H1 (cell line): ENCODE measurements around the gene LLGL1. TPM values are rescaled to one million over a fixed set of nuclear protein-coding genes. Genes with fewer than 3 reads are reported as not detected.

Experiments used
- CTCF ChIA-PET: fragments of 300-600 bp; sonication (Branson Sonifier 250); formaldehyde crosslinking; loops from one replicate; lab custom pipeline; 2021; ENCODE audit not compliant: partially characterized antibody; lab: Charles Lee
- POLR2A ChIA-PET: fragments of 300-600 bp; sonication (Branson Sonifier 250); formaldehyde crosslinking; loops from one replicate; lab custom pipeline; 2021; ENCODE audit warnings: inconsistent platforms; ENCODE audit not compliant: partially characterized antibody; lab: Charles Lee
- DNase-seq, 2 experiments: peaks; one replicate each; pipeline versions ENCODE4 v3.0.0 to v3.0.0-alpha.2; 2010 to 2022; ENCODE audit warnings: low spot score in 2 of 2, low read depth in 1 of 2, mixed read lengths in 1 of 2
- FAIRE-seq: peaks from 2 replicates; lab custom pipeline; 2011; peaks lifted over from hg19 to GRCh38; lab: Jason Lieb, UNC
- H2AFZ ChIP-seq: 2 replicates; pipeline ENCODE4 v1.8.1; 2012; ENCODE audit warnings: low read length, inconsistent platforms
- H2AK5ac ChIP-seq: 2 replicates; pipeline ENCODE4 v1.6.1; 2013; ENCODE audit warnings: low read depth, low read length
- H2BK120ac ChIP-seq: replicated peaks from 2 replicates; pipeline ENCODE3; 2013; ENCODE audit warnings: low read depth, low read length, inconsistent platforms
- H2BK12ac ChIP-seq: 2 replicates; pipeline ENCODE4 v1.6.1; 2013; ENCODE audit warnings: low read depth, low read length
- H2BK15ac ChIP-seq: 2 replicates; pipeline ENCODE4 v1.6.1; 2013; ENCODE audit warnings: low read length
- H2BK20ac ChIP-seq: 2 replicates; pipeline ENCODE4 v1.6.1; 2013; ENCODE audit warnings: low read length
- H2BK5ac ChIP-seq: 2 replicates; pipeline ENCODE4 v1.6.1; 2013; ENCODE audit warnings: low read depth, low read length
- H3K14ac ChIP-seq: 2 replicates; pipeline ENCODE4 v1.6.1; 2013; ENCODE audit warnings: inconsistent platforms; ENCODE audit not compliant: insufficient read length
- H3K18ac ChIP-seq: 2 replicates; pipeline ENCODE4 v1.6.1; 2013; ENCODE audit warnings: low read length; ENCODE audit errors: extremely low read depth
- H3K23ac ChIP-seq: 2 replicates; pipeline ENCODE4 v1.6.1; 2013; ENCODE audit warnings: inconsistent platforms; ENCODE audit not compliant: insufficient read length
- H3K23me2 ChIP-seq: 2 replicates; pipeline ENCODE4 v1.6.1; 2013; ENCODE audit warnings: low read depth, low read length
- H3K27ac ChIP-seq: 2 replicates; pipeline ENCODE4 v1.6.1; 2011; ENCODE audit warnings: low read depth, low read length, inconsistent platforms
- H3K27me3 ChIP-seq, 4 experiments: replicated peaks in 1 of 4; 1 replicate in 1 of 4; 2 replicates in 3 of 4; pipeline versions ENCODE4 v1.6.1 to v1.8.1; 2011 to 2013; ENCODE audit warnings: low read length in 3 of 4, mild to moderate bottlenecking in 3 of 4, inconsistent platforms in 2 of 4, mixed read lengths in 2 of 4, moderate library complexity in 1 of 4; ENCODE audit not compliant: control insufficient read depth in 3 of 4, insufficient read depth in 3 of 4; ENCODE audit errors: extremely low read depth in 1 of 4
- H3K36me3 ChIP-seq, 4 experiments: 2 replicates each; pipeline versions ENCODE4 v1.6.1 to v1.8.1; 2011 to 2013; ENCODE audit warnings: mild to moderate bottlenecking in 4 of 4, low read length in 3 of 4, moderate library complexity in 2 of 4, control low read depth in 1 of 4, inconsistent platforms in 1 of 4; ENCODE audit not compliant: insufficient read depth in 4 of 4, control insufficient read depth in 2 of 4
- H3K4ac ChIP-seq: replicated peaks from 2 replicates; pipeline ENCODE3; 2013; ENCODE audit warnings: low read length, low read depth, mixed read lengths, inconsistent platforms; ENCODE audit not compliant: insufficient read length
- H3K4me1 ChIP-seq, 4 experiments: replicated peaks in 1 of 4; 1 replicate in 1 of 4; 2 replicates in 3 of 4; pipeline versions ENCODE4 v1.6.1 to v1.8.1; 2011 to 2013; ENCODE audit warnings: low read length in 3 of 4, inconsistent platforms in 2 of 4, mixed read lengths in 1 of 4; ENCODE audit not compliant: insufficient read depth in 4 of 4, control insufficient read depth in 3 of 4
- H3K4me2 ChIP-seq, 2 experiments: 2 replicates each; pipeline versions ENCODE4 v1.6.1 to v1.8.1; 2011 to 2013; ENCODE audit warnings: low read depth in 2 of 2, low read length in 2 of 2, control low read depth in 1 of 2, inconsistent platforms in 1 of 2, mild to moderate bottlenecking in 1 of 2; ENCODE audit not compliant: insufficient read depth in 1 of 2
- H3K4me3 ChIP-seq, 4 experiments: fragments of 200-600, 300-600 bp in 1 of 4; sonication (generic), shearing (Covaris generic), sonication (Bioruptor Twin) in 1 of 4; 2 replicates each; pipeline versions ENCODE4 v1.5.1 to v1.8.1; 2011 to 2016; ENCODE audit warnings: low read length in 4 of 4, low read depth in 3 of 4, control low read depth in 2 of 4, inconsistent platforms in 2 of 4, mild to moderate bottlenecking in 2 of 4, mixed read lengths in 1 of 4, moderate library complexity in 1 of 4; ENCODE audit not compliant: insufficient read depth in 2 of 4; ENCODE audit errors: extremely low read depth in 1 of 4
- H3K56ac ChIP-seq: replicated peaks from 2 replicates; pipeline ENCODE3; 2013; ENCODE audit warnings: low read depth, mild to moderate bottlenecking, mixed read lengths, low read length, inconsistent platforms; ENCODE audit not compliant: insufficient read length
- H3K79me1 ChIP-seq: 2 replicates; pipeline ENCODE4 v1.6.1; 2013; ENCODE audit warnings: low read depth, low read length, control low read depth
- H3K79me2 ChIP-seq, 2 experiments: 2 replicates each; pipeline versions ENCODE4 v1.6.1 to v1.8.1; 2012 to 2013; ENCODE audit warnings: low read length in 2 of 2, mild to moderate bottlenecking in 2 of 2, inconsistent platforms in 1 of 2; ENCODE audit not compliant: insufficient read depth in 2 of 2, control insufficient read depth in 1 of 2
- H3K9ac ChIP-seq, 4 experiments: replicated peaks in 1 of 4; 1 replicate in 1 of 4; 2 replicates in 3 of 4; pipeline versions ENCODE4 v1.6.1 to v1.8.1; 2011 to 2013; ENCODE audit warnings: low read depth in 3 of 4, low read length in 3 of 4, control low read depth in 2 of 4, mild to moderate bottlenecking in 2 of 4, moderate library complexity in 2 of 4, inconsistent platforms in 1 of 4; ENCODE audit errors: extremely low read depth in 1 of 4
- H3K9me3 ChIP-seq, 2 experiments: 2 replicates each; pipeline versions ENCODE4 v1.6.1 to v1.8.1; 2012 to 2013; ENCODE audit warnings: mild to moderate bottlenecking in 2 of 2, moderate library complexity in 2 of 2, control low read depth in 1 of 2, inconsistent platforms in 1 of 2, low read depth in 1 of 2, low read length in 1 of 2, mixed read lengths in 1 of 2; ENCODE audit not compliant: insufficient read depth in 2 of 2
- H4K20me1 ChIP-seq, 2 experiments: replicated peaks in 1 of 2; 2 replicates each; pipeline versions ENCODE3 to v1.8.1; 2011 to 2013; ENCODE audit warnings: inconsistent platforms in 2 of 2, low read length in 2 of 2, mild to moderate bottlenecking in 1 of 2; ENCODE audit not compliant: insufficient read depth in 2 of 2, control insufficient read depth in 1 of 2
- H4K5ac ChIP-seq: 2 replicates; pipeline ENCODE4 v1.6.1; 2013; ENCODE audit warnings: low read length, low read depth, mixed read lengths, inconsistent platforms; ENCODE audit not compliant: insufficient read length
- H4K8ac ChIP-seq: 2 replicates; pipeline ENCODE4 v1.8.0; 2013; ENCODE audit warnings: mild to moderate bottlenecking, moderate library complexity, low read length, inconsistent platforms; ENCODE audit not compliant: insufficient read depth; ENCODE audit errors: extremely low read depth
- H4K91ac ChIP-seq: replicated peaks from 2 replicates; pipeline ENCODE3; 2013; ENCODE audit warnings: low read length, mixed read lengths, inconsistent platforms; ENCODE audit not compliant: insufficient read length
- RFX5 ChIP-seq: IDR thresholded peaks from 2 replicates; pipeline ENCODE4 v1.6.1; 2011; ENCODE audit warnings: low read depth, low read length, improper control_type of control experiment, borderline replicate concordance
- SIN3A ChIP-seq, 2 experiments: IDR thresholded peaks in 1 of 2; conservative IDR thresholded peaks in 1 of 2; 2 replicates each; pipeline ENCODE4 v1.6.1; 2011 to 2012; ENCODE audit warnings: low read length in 2 of 2, improper control_type of control experiment in 1 of 2, low read depth in 1 of 2, mild to moderate bottlenecking in 1 of 2
- TCF12 ChIP-seq: IDR thresholded peaks from 2 replicates; pipeline ENCODE4 v1.6.1; 2011; ENCODE audit warnings: low read depth, mild to moderate bottlenecking, low read length
- WGBS, 2 experiments: shearing (Covaris generic) in 1 of 2; methylation state at CpG; one replicate each; pipeline versions ENCODE4 v1.1.6 to v1.1.7; 2013 to 2015; ENCODE audit warnings: low lambda C conversion rate in 2 of 2, mixed read lengths in 2 of 2, inconsistent platforms in 1 of 2, low coverage in 1 of 2, missing lambda C conversion rate in 1 of 2; ENCODE audit not compliant: insufficient replicate concordance in 2 of 2, insufficient coverage in 1 of 2, insufficient read length in 1 of 2; ENCODE audit errors: extremely low coverage in 1 of 2, missing lambda C conversion rate in 1 of 2; 5-methylcytosine and 5-hydroxymethylcytosine counted together
- polyA plus RNA-seq, 7 experiments: library from polyadenylated mRNA; depleted of rRNA in 3 of 7; stranded (reverse) in 5 of 7; unstranded in 2 of 7; fragments of >200 nt in 5 of 7; fragments of 200-250 nt in 2 of 7; gene quantifications; 1 replicate in 5 of 7; 2 replicates in 1 of 7; 4 replicates in 1 of 7; pipeline versions ENCODE4 v1.2.1 to v1.2.3, GENCODE V29; 2011 to 2013; ENCODE audit warnings: missing spikeins in 2 of 7, mixed read lengths in 2 of 7
- total RNA-seq: library from RNA; stranded (reverse); fragmentation: NEBNext Ultra II Directional; extraction: Animal tissue kit (Norgen Biotek cat#: 25700); gene quantifications from 2 replicates; pipeline ENCODE4 v1.2.1, GENCODE V29; 2021

The LLGL1 gene
- total and polyA plus RNA-seq, 2 of the 8 experiments (the other 6 are each of a cell fraction or from before 2014, with no cell fraction given) = 71.3 to 107 TPM

GRCh38 chr17:18250708-18251107, 25.3 kb downstream of the LLGL1 start:
- DNase-seq (no peak), FAIRE-seq (no peak)
- Histone ChIP-seq H2AK5ac (no peak overlapping the region), H3K36me3 (peaks cover 40 to 68% (median 60%) of the 10 kb centered on the region in 4 experiments), H3K27me3 (no peaks in the 10 kb centered on the region), H4K8ac (no peak overlapping the region; the same call in 1 of the 2 replicates), H3K18ac (no peak overlapping the region), H2BK120ac (no peak overlapping the region), H3K27ac (no peak overlapping the region), H2BK5ac (no peak overlapping the region), H3K56ac (no peak overlapping the region), H3K79me1 (peaks cover 3% of the 10 kb centered on the region; the same call in 1 of the 2 replicates), H3K23me2 (peaks cover 5% of the 10 kb centered on the region), H4K91ac (no peak overlapping the region), H3K14ac (no peak overlapping the region), H2AFZ (no peak overlapping the region), H3K4ac (no peak overlapping the region), H3K4me1 (peaks cover 0 to 17% (median 9%) of the 10 kb centered on the region in 4 experiments; a peak in 6 of 7 replicates), H3K4me3 (no peak overlapping the region), H3K9ac (no peak overlapping the region), H3K23ac (no peak overlapping the region), H4K5ac (no peak overlapping the region), H3K9me3 (no peaks in the 10 kb centered on the region), H3K79me2 (peaks cover 0 to 4% of the 10 kb centered on the region in 2 experiments; a peak in 1 of 4 replicates), H4K20me1 (peaks cover 9 to 14% of the 10 kb centered on the region in 2 experiments), H2BK20ac (no peak overlapping the region), H2BK15ac (no peak overlapping the region), H2BK12ac (no peak overlapping the region), H3K4me2 (no peak overlapping the region)
- CTCF ChIA-PET = interaction anchor here (1.0 to 1.5 kb wide), 4 partner anchors 9 to 34 kb away, joined by 3 to 5 read pairs (median 4); no protein-coding TSS in a partner anchor
- WGBS, 2 experiments = 90% methylated on average over 13 of the region's 14 CpGs; no CpG with 5 or more reads in 1 of the 2 experiments
- POLR2A ChIA-PET = interaction anchor here (0.6 to 13.9 kb wide), 11 partner anchors 9 to 1892 kb away, joined by 3 to 171 read pairs (median 4); partner anchors contain the start of genes FLII and MIEF2
- TF ChIP-seq SIN3A (conservative IDR thresholded peaks at IDR 0.05 in 1 of 2, IDR thresholded peaks at IDR 0.05 in 1 of 2; ENCODE audit: low read depth in 1 of 2, low read length in 2 of 2) (no peak), RFX5 (no peak), TCF12 (no peak)
